ENCODE measurements around the gene ADCY9.
"Not testable (repeated sequence)": the region's sequence is repeated elsewhere in the genome, so short reads cannot be mapped to it uniquely, and the experiment has no call there.

ADCY9 gene

DNA sequence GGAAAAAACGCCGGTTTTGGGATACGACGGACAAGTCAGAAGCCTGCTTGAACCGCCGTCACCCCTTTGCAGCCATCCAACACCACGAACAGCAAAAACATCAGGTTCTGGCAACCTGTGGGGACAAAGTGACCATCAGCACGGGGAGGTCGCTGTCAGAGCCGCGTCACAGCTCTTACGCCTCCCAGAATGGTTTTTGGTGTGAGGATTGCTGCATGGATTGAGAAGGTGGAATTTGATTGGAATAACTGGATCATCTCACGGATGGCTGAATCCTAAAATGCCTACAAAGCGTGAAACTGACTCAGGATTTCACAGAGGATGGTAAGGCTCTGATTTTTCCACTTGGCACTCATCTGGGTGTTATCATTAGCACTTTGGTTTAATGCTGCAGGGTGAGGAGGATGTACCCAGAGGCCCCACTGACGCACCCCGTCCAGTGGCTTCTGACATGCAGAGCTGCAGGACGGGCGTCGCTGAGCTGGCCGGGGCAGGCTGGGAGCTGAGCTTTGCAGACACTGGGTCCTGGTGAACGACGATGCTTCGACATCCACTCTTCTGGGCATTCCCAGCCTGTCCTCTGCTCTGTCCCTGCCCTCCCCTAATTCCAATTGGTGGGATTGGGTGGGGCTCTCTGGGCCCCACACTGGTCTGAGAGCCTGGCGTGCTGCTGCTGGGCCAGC is 162.4 kb downstream of the ADCY9 start:
- H3K4me3 ChIP-seq (ENCODE audit: low read length), result no peak overlapping the region
- no peak for DNase-seq (ENCODE audit: low read depth)
- no peak for TF ChIP-seq CTCF (IDR thresholded peaks at IDR 0.05; ENCODE audit: insufficient read depth, low read depth, low read length, missing control alignments)

DNA sequence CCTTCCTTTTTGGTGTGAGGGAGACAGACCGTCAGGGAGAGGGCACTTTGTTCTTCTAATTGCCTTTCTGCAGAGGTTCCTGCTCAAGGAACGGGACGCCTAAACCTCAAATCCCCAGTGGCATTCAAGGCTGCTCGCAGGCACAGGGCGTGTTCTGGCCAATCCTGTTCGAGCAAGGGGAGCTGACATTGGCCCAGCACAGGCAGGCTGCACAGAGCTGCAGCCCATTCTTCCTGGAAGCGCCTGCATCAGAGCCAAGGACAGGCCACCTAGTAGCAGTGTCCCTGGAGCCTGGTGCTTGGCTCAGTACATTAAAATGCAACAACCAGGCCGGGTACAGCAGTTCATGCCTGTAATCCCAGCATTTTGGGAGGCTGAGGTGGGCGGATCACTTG is 163.5 kb downstream of the ADCY9 start:
- DNase-seq (ENCODE audit: low read depth), result peak; percentile 35
- no peak overlapping the region for H3K4me3 ChIP-seq (ENCODE audit: low read length)
- no peak for TF ChIP-seq CTCF (IDR thresholded peaks at IDR 0.05; ENCODE audit: insufficient read depth, low read depth, low read length, missing control alignments)

DNA sequence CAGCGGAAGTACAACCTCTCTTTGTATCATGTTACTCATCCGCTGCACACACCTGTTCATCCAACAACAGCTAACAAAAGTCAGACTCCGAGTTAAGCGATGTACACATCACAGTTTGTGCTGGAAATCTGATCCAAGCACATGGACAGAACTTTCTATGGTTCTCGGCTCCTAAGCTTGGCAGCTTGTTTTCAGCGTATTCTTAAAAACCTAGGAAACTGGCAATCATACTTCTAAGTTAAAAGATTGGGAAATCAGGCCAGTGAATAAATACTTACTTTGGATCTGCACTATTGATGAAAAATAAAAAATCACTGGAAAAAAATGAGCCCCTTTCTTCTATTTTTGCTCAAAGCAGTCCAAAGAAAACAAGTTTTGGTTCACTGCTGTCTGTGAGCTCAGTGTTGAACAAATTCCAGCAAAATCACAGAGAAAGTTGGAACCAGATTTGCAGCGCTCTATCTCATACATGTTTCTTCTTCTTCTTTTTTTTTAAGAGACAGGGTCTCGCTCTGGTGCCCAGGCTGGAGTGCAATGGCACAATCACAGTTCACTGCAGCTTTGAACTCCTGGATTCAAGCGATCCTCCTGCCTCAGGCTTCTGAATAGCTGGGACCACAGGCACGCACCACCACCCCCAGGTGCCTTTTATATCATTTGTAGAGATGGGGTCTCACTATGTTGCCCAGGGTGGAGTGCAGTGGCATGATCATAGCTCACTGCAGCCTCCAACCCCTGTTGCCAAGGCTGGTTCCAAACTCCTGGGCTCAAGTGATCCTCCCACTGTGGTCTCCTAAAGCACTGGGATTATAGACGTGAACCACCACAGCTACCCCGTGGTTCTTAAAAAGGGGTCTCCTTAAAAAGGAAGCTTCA is 164.1 kb downstream of the ADCY9 start:
- no peak overlapping the region for H3K4me3 ChIP-seq (ENCODE audit: low read length)
- peak; percentile 52 for DNase-seq (ENCODE audit: low read depth)
- TF ChIP-seq CTCF (IDR thresholded peaks at IDR 0.05; ENCODE audit: insufficient read depth, low read depth, low read length, missing control alignments), result no peak

GRCh38 chr16:3951380-3951779 is 164.9 kb downstream of the ADCY9 start:
- not testable (repeated sequence) for H3K4me3 ChIP-seq (ENCODE audit: low read length)

DNA sequence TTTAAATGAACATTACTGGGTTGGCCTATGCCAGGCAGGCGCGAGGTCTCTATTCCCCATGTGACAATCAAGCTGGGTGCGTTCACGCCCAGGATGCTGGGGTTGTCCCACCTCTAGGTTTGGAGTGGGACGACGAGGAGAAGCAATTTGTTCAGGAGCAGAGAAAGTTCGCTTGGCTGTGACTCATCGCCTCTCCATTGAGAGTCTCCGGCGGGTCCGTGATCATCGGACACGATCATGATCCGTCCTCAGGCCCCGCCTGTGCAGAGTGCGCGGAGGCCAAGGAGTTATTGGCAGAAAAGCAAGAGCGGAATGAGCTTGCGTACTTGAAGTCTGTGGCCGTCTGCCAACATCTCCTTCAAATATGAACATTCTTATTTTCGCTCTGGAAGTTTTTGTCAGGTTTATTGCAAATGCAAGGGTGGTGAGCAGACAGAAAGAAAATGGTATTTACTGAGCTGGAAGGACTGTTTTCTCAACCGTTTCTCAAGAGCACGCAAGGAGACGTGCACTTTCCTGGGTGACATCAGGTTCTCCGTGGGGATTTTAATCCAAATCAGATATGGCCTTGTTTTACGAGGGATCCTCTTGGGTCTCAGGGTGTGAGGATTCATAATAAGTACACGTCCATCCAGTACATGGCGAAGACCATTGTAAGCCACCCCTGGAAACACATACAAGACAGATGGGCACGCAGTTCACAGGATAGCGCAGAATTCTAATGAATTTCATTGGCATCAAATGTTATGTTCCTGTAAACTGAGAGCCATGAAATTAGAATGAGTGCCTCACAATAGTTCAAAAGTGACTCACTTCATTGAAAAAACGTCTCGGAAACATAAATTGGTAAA is 165.7 kb downstream of the ADCY9 start:
- no peak for TF ChIP-seq CTCF (IDR thresholded peaks at IDR 0.05; ENCODE audit: insufficient read depth, low read depth, low read length, missing control alignments)
- no peak overlapping the region for H3K4me3 ChIP-seq (ENCODE audit: low read length)
- DNase-seq (ENCODE audit: low read depth), result peak; percentile 63

More at GRCh38 chr16:3951380-3951779, 164.9 kb downstream of the ADCY9 start:
- not testable (repeated sequence) for DNase-seq (ENCODE audit: low read depth)

- DNase-seq (ENCODE audit: low read depth), result no peak
- no peak overlapping the region for H3K4me3 ChIP-seq (ENCODE audit: low read length)
- no peak for TF ChIP-seq CTCF (IDR thresholded peaks at IDR 0.05; ENCODE audit: insufficient read depth, low read depth, low read length, missing control alignments)
Observed at GRCh38 chr16:3949946-3950342, 166.3 kb downstream of the ADCY9 start.

- H3K4me3 ChIP-seq (ENCODE audit: low read length), result no peak overlapping the region
- no peak for TF ChIP-seq CTCF (IDR thresholded peaks at IDR 0.05; ENCODE audit: insufficient read depth, low read depth, low read length, missing control alignments)
- no peak for DNase-seq (ENCODE audit: low read depth)
Observed at GRCh38 chr16:3949287-3949686, 167.0 kb downstream of the ADCY9 start.

All from epithelial cell of esophagus (primary cell).